Activated T-helper 1 cell treated with anti-CD3 and anti-CD28 coated beads, Interleukin-12 subunit alpha, Interleukin-12 subunit beta, Interleukin-2, Interleukin-4 antibody, amounts not matched to agents 30 ng/mL and 10 ng/mL and 1 ng/mL, durations not matched to agents 14 hours and 24 hours and 36 hours (primary cell): ENCODE data around the gene PDZD7. TPM values are rescaled to one million over a fixed set of nuclear protein-coding genes. Genes with fewer than 3 reads are reported as not detected.
"Not testable (repeated sequence)": the region's sequence is repeated elsewhere in the genome, so short reads cannot be mapped to it uniquely, and the experiment has no call there.

ENCODE experiments used
- DNase-seq: peaks from one replicate; pipeline ENCODE4 v3.0.0; 2021; ENCODE audit warnings: low spot score
- H3K27ac Mint-ChIP-seq: one replicate; pipeline ENCODE4 v1.8.0; 2021; ENCODE audit warnings: mild to moderate bottlenecking, mixed read lengths
- H3K27me3 Mint-ChIP-seq: one replicate; pipeline ENCODE4 v1.8.0; 2022; ENCODE audit warnings: mild to moderate bottlenecking, moderate library complexity, mixed read lengths; ENCODE audit not compliant: insufficient read depth
- H3K36me3 Mint-ChIP-seq: one replicate; pipeline ENCODE4 v1.8.0; 2021; ENCODE audit warnings: low read depth, mixed read lengths
- H3K4me1 Mint-ChIP-seq: one replicate; pipeline ENCODE4 v1.8.0; 2021; ENCODE audit warnings: low read depth, mixed read lengths
- H3K4me3 Mint-ChIP-seq: one replicate; pipeline ENCODE4 v1.8.0; 2021; ENCODE audit warnings: mild to moderate bottlenecking, moderate library complexity, mixed read lengths
- H3K9me3 Mint-ChIP-seq: one replicate; pipeline ENCODE4 v1.8.0; 2021; ENCODE audit warnings: mixed read lengths
- intact Hi-C: fragments of 100-400 bp; cut with micrococcal nuclease; formaldehyde crosslinking; loops from one replicate; pipeline ENCODE4 v1.15.1; 2024
- total RNA-seq: library from RNA; stranded (reverse); gene quantifications from 2 replicates; pipeline ENCODE4 v1.2.3, GENCODE V29; 2022

The PDZD7 gene
- total RNA-seq, 1 donor from 2014 or later: 0.54 TPM

DNA sequence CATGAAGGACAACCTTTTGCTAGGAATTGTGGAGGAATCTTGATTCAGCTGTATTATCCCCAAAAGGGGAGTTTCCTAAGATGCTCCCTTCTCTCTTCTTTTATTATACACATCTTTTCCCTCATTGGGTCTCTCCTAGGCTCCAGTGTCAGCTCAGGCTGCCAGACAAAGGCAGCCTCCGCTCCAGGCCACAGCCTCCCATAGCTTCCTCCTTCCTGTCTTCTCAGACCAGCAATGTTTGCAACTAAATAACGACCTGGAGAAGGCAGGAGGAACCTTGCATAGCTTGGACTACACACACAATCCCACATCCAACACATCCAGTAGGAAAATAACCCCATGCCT is 12.4 kb upstream of the PDZD7 start:
- H3K36me3 Mint-ChIP-seq: peaks cover 15% of the 10 kb centered on the region
- DNase-seq: no peak
- peaks cover 24% of the 10 kb centered on the region for H3K27me3 Mint-ChIP-seq
- intact Hi-C loops: loop anchor here (5.0 kb wide), 1 partner anchor 671 kb away; no protein-coding TSS in a partner anchor
- peak overlapping the region; percentile 84 for H3K27ac Mint-ChIP-seq
- no peaks in the 10 kb centered on the region for H3K9me3 Mint-ChIP-seq
- peaks cover 29% of the 10 kb centered on the region for H3K4me1 Mint-ChIP-seq
- peak overlapping the region; percentile 91 for H3K4me3 Mint-ChIP-seq

DNA sequence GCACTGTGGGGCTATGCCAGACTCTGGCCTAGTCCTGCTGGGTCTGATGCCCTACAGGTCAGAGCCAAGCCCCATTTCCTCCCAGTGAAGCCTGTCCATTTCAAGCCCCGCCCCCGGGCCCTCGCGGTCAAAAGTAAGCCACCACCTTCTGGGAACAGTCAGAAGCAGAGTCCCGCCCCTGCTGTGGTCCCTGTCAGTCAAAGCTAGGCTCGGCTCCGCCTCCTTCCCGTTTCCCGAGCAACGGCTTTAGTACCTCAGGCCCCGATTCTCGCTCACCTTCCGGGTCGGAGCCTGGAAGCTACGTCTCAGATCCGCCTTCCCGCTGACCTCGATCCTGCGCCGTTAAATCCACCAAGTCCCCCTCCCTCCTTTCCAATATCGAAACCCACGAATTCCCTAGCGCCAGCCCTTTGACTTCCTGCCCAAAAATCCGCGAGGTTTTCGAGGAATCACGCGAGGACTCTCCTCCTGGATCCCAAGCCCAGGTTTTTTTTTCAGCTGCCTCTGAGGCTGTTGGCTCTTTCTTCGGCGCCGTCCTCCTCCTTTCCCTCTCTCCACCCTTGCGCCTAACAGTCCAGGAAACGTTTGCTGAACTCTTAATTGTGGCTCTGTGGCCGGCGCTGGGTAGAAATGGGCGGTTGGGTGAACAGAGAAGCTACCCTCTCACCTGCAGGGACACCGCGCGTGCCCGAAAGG is 11.9 kb upstream of the PDZD7 start:
- Mint-ChIP-seq H3K4me3 (peak overlapping the region; percentile 91), H3K9me3 (no peaks in the 10 kb centered on the region), H3K4me1 (peaks cover 27% of the 10 kb centered on the region), H3K27ac (peak overlapping the region; percentile 84), H3K27me3 (peaks cover 20% of the 10 kb centered on the region), H3K36me3 (peaks cover 18% of the 10 kb centered on the region)
- intact Hi-C loops: loop anchor here (1.0 to 5.0 kb wide), 6 partner anchors 7 to 671 kb away; no protein-coding TSS in a partner anchor
- peak; percentile 85 for DNase-seq

DNA sequence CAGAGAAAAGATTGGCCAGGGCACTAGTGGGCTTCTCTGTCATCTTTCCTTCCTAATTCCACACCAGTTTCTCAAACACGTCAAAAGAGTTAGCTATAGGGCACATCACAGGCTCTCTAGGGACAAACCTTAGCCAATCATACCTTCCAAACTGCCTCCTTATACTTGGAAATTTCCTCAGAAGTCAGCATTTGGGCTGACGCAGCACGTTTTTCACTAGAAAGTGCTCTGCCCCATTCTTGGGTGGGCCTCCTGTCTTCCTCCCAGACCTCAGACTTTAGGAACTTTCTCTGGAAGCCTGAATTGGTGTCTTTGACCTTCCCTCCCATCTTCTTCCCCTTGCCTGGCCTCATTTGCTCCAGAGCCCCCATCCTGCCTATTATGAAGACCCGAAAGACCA is 11.2 kb upstream of the PDZD7 start:
- intact Hi-C loops: loop anchor here (1.0 to 5.0 kb wide), 6 partner anchors 8 to 670 kb away; no protein-coding TSS in a partner anchor
- Mint-ChIP-seq H3K4me3 (peak overlapping the region; percentile 91), H3K27ac (peak overlapping the region; percentile 84), H3K27me3 (peaks cover 18% of the 10 kb centered on the region), H3K4me1 (peaks cover 27% of the 10 kb centered on the region), H3K36me3 (peaks cover 25% of the 10 kb centered on the region), H3K9me3 (no peaks in the 10 kb centered on the region)
- no peak for DNase-seq

DNA sequence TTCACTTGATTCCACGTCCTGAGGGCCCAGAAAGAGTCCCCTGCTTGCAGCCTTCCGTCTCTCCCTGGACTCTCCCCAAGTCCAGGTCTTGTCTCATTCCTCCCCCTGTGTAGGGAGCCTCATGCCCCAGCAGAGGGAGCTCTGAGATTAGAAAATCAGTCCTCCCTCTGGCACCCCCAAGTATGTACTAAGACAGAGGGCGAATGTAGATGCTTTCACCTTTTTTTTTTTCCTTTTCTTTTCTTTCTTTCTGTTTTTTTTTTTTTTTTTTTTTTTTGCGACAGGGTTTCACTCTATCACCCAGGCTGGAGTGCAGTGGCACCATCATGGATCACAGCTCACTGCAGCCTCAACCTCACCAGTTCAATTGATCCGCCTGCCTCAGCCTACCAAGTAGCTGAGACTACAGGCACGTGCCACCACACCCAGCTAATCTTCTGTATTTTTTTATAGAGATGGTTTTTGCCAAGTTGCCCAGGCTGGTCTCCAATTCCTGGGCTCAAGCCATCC is 10.4 kb upstream of the PDZD7 start:
- no peak overlapping the region for H3K4me3 Mint-ChIP-seq
- H3K27me3 Mint-ChIP-seq: peaks cover 10% of the 10 kb centered on the region
- intact Hi-C loops: loop anchor here (1.0 to 5.0 kb wide), 3 partner anchors 27 to 669 kb away; no protein-coding TSS in a partner anchor
- no peaks in the 10 kb centered on the region for H3K9me3 Mint-ChIP-seq
- H3K4me1 Mint-ChIP-seq: peaks cover 27% of the 10 kb centered on the region
- peaks cover 31% of the 10 kb centered on the region for H3K36me3 Mint-ChIP-seq
- H3K27ac Mint-ChIP-seq: peak overlapping the region; percentile 61
- DNase-seq: peak; percentile 64

DNA sequence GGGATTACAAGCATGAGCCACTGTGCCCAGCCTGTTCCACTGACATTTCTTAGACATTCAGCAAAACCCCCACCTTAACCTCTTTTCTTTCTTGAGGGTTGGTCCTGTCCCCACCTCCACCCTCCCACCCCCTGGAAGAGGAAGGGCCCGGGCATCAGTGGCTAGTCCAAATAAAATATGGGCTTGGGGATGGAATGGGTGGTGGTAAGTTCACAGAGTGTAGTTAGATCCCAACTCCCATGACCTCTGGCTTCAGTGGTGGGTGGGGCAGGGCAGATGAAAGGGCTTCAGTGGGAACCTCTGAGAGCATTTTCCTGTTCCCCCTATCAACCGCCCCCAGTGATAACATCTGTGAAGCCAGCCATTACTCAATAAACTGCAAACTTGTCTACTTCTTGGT is 9.9 kb upstream of the PDZD7 start:
- H3K9me3 Mint-ChIP-seq: no peaks in the 10 kb centered on the region
- no peak for DNase-seq
- peaks cover 5% of the 10 kb centered on the region for H3K27me3 Mint-ChIP-seq
- no peak overlapping the region for H3K27ac Mint-ChIP-seq
- H3K36me3 Mint-ChIP-seq: peaks cover 34% of the 10 kb centered on the region
- H3K4me3 Mint-ChIP-seq: no peak overlapping the region
- intact Hi-C loops: loop anchor here (1.0 to 5.0 kb wide), 3 partner anchors 27 to 669 kb away; no protein-coding TSS in a partner anchor
- H3K4me1 Mint-ChIP-seq: peaks cover 27% of the 10 kb centered on the region

DNA sequence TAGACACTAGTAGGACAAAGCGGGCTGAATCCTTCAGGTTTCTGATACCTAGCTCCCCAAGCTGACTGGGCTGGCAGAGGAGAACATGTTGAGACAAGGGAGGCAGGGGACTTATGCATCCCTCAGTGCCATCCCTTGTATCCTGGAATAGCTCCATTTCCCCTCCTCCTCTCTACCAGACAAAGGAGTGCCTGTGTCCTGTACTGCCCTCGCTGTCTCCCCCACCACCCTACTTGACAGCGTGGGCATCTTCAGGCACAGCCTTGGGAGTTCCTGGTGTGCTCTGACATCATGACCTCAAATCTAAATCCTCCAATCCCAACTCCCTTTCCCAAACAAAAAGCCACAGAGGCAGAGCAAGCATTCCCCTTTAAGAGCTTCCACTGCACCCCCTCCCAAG is 9.1 kb upstream of the PDZD7 start:
- H3K27ac Mint-ChIP-seq: no peak overlapping the region
- no peak for DNase-seq
- H3K4me1 Mint-ChIP-seq: peaks cover 27% of the 10 kb centered on the region
- H3K27me3 Mint-ChIP-seq: peaks cover 3% of the 10 kb centered on the region
- H3K36me3 Mint-ChIP-seq: peaks cover 38% of the 10 kb centered on the region
- no peak overlapping the region for H3K4me3 Mint-ChIP-seq
- intact Hi-C loops: loop anchor here (5.0 kb wide), 1 partner anchor 668 kb away; no protein-coding TSS in a partner anchor
- no peaks in the 10 kb centered on the region for H3K9me3 Mint-ChIP-seq

DNA sequence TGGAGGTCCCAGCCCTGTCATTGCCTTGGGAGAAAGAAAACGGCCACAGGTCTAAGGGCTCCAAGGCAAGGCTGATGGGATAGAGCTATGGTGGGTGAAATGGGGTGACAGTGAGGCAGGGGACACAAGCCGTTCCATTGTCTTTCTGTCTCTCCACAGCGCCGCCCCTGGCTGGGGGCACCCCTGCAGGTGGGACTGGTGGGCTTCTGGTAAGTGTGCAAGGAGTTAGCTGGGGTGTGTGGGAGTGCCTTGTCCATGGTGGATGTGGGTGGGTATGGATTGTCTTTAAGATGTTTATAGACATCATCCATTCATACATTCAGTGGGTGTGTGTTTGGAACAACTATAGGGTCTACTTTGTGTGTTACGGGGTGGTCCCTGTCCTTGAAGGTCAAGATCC is 7.6 kb upstream of the PDZD7 start:
- Mint-ChIP-seq H3K9me3 (no peaks in the 10 kb centered on the region), H3K4me1 (peaks cover 31% of the 10 kb centered on the region), H3K36me3 (peaks cover 45% of the 10 kb centered on the region), H3K4me3 (no peak overlapping the region), H3K27ac (no peak overlapping the region), H3K27me3 (peaks cover 3% of the 10 kb centered on the region)
- intact Hi-C loops: no loop called here
- no peak for DNase-seq

DNA sequence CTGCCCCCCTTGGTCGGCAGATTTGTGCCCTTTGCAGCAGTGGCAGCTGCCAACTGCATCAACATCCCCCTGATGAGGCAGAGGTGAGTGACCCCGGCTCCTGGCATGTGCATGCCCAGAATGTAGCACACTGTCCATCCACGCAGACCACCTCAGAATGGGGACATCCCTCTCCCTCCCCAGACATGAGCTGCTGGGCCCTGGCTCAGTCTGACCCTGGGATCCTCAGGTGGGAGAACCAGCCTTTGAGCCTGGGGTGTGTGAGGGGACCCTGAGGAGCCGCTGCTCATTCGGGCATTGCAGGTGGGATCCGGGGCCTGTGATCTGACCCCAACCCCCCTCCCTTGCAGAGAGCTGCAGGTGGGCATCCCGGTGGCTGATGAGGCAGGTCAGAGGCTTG is 5.8 kb upstream of the PDZD7 start:
- Mint-ChIP-seq H3K9me3 (no peaks in the 10 kb centered on the region), H3K36me3 (peaks cover 45% of the 10 kb centered on the region), H3K27ac (no peak overlapping the region), H3K4me3 (no peak overlapping the region), H3K27me3 (no peaks in the 10 kb centered on the region), H3K4me1 (peaks cover 25% of the 10 kb centered on the region)
- intact Hi-C loops: no loop called here
- no peak for DNase-seq

DNA sequence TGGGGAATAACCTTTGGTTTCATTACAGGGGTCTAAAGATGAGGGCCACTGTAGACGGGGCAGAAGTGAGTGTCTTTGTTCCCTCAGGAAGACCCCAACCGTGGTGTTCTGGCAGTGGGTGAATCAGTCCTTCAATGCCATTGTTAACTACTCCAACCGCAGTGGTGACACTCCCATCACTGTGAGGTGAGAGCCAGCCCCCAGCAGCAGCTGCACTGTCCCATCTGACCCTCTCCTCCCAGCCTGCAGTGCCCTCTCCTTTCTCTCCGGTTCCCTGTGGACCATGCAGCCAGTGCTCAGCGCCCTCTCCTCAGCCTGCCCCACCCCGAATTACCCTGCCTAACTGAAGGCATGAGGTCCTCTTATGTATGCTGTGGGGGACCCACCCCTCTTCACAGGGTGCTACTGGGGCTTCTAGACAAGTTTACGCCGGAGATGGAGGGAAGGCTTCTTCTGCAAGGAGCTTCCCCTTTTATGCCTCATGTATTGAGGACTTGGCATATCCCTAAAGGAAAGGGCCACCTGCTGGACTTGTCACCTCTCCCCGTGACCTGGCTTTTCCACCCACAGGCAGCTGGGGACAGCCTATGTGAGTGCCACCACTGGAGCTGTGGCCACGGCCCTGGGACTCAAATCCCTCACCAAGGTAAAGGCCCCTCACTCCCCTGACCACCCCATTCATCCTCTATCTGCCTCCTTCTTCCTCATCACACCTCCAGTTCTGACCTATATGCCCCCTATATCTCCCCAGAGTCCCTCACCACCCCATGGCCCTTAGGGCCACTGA is 5.2 kb upstream of the PDZD7 start:
- peaks cover 44% of the 10 kb centered on the region for H3K36me3 Mint-ChIP-seq
- no peak for DNase-seq
- H3K4me3 Mint-ChIP-seq: no peak overlapping the region
- H3K9me3 Mint-ChIP-seq: no peaks in the 10 kb centered on the region
- no peaks in the 10 kb centered on the region for H3K27me3 Mint-ChIP-seq
- peaks cover 28% of the 10 kb centered on the region for H3K4me1 Mint-ChIP-seq
- intact Hi-C loops: no loop called here
- no peak overlapping the region for H3K27ac Mint-ChIP-seq

DNA sequence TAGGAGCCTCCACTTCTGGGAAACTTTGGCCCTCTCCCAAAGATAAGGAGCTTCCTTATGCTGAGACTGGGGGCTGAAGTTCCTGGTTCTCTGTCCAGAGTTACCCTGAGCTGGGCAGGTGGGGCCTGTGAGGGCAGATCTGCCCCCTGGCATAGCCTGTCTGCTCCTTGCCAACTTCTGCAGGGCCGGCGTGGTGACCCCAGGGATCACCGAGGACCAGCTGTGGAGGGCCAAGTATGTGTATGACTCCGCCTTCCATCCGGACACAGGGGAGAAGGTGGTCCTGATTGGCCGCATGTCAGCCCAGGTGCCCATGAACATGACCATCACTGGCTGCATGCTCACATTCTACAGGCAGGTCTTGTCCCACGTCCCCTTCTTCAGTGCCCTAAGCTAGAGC is 4.4 kb upstream of the PDZD7 start:
- Mint-ChIP-seq H3K27ac (no peak overlapping the region), H3K36me3 (peaks cover 43% of the 10 kb centered on the region), H3K9me3 (no peaks in the 10 kb centered on the region), H3K4me3 (no peak overlapping the region), H3K27me3 (no peaks in the 10 kb centered on the region), H3K4me1 (peaks cover 27% of the 10 kb centered on the region)
- no peak for DNase-seq
- intact Hi-C loops: no loop called here

DNA sequence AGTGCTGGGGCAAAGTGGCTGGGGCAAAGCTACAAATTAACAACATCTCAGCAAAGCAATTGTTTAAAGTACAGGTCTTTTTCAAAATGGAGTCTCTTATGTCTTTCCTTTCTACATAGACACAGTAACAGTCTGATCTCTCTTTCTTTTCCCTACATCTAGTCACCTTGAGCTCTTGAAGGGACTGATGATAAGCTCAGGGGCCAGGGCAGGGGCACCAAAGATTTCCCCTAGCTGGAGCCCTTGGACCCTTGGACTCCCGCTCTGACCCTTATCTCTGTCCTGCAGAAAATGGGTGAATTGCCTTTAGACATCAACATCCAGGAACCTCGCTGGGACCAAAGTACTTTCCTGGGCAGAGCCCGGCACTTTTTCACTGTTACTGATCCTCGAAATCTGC is 3.5 kb upstream of the PDZD7 start:
- DNase-seq: not testable (repeated sequence)
- peaks cover 40% of the 10 kb centered on the region for H3K36me3 Mint-ChIP-seq

DNA sequence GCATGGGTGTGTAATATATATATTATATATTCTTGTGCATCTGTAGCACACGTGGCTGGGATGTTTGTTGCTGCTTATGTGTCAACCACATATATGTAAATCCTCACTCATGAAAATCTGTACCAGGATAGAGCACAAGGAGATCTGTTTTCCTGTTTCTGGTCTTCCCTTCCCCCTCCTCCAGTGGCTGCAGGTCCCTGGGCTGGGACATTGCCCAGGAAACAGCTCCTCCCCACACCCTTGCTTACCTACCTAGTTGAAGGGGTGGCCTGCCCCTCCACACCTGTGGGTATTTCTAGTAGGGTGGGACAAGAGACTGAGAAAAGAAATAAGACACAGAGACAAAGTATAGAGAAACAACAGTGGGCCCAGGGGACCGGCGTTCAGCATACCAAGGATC is 2.3 kb upstream of the PDZD7 start:
- Mint-ChIP-seq H3K9me3 (no peaks in the 10 kb centered on the region), H3K27me3 (peaks cover 14% of the 10 kb centered on the region), H3K4me1 (peaks cover 27% of the 10 kb centered on the region), H3K4me3 (peak overlapping the region; percentile 84), H3K36me3 (peaks cover 33% of the 10 kb centered on the region), H3K27ac (peak overlapping the region; percentile 95)
- intact Hi-C loops: loop anchor here (2.0 kb wide), 1 partner anchor 322 kb away; the partner anchor contains the start of gene BTRC
- DNase-seq: no peak

More for the DNA sequence above, 3.5 kb upstream of the PDZD7 start:
- H3K9me3 Mint-ChIP-seq, H3K27ac Mint-ChIP-seq, intact Hi-C loops, H3K27me3 Mint-ChIP-seq, H3K4me3 Mint-ChIP-seq: not testable (repeated sequence)
- peaks cover 27% of the 10 kb centered on the region for H3K4me1 Mint-ChIP-seq
